GM23338 (cell line): ENCODE results near the gene CTBP2.

ENCODE experiments used
- CTCF ChIP-seq, 2 experiments: fragments of 200-600 bp in 1 of 2; sonication (generic) in 1 of 2; conservative IDR thresholded peaks; 2 replicates each; pipeline versions ENCODE4 v1.5.1 to v1.6.1; 2016 to 2017; ENCODE audit warnings: antibody characterized with exemption in 2 of 2, low read depth in 2 of 2, mild to moderate bottlenecking in 2 of 2, moderate library complexity in 1 of 2
- EZH2 ChIP-seq: fragments of 200-600 bp; sonication (generic); IDR thresholded peaks from one replicate; pipeline ENCODE4 v1.8.0; 2017; ENCODE audit warnings: antibody characterized with exemption, mild to moderate bottlenecking, low read depth; ENCODE audit not compliant: unreplicated experiment
- POLR2AphosphoS5 ChIP-seq: IDR thresholded peaks from 2 replicates; pipeline ENCODE4 v1.6.1; 2016; ENCODE audit warnings: antibody characterized with exemption, low read depth

GRCh38 chr10:124943301-124944092 lies 216.9 kb downstream of the CTBP2 start:
- TF ChIP-seq CTCF (conservative IDR thresholded peaks at IDR 0.05; ENCODE audit: low read depth in 2 of 2): no peak
- no peak for TF ChIP-seq POLR2AphosphoS5
- TF ChIP-seq EZH2: no peak
